Mesendoderm (in vitro differentiated cells): ENCODE results near the gene KRTAP10-4. TPM values are rescaled to one million over a fixed set of nuclear protein-coding genes. Genes with fewer than 3 reads are reported as not detected.
"Not testable (repeated sequence)": the region's sequence is repeated elsewhere in the genome, so short reads cannot be mapped to it uniquely, and the experiment has no call there.

Experiments
- DNase-seq: peaks from one replicate; pipeline ENCODE4 v3.0.0; 2013
- H2AK5ac ChIP-seq: 2 replicates; pipeline ENCODE4 v1.6.1; 2013; ENCODE audit warnings: low read length, inconsistent platforms
- H2BK120ac ChIP-seq: 2 replicates; pipeline ENCODE4 v1.6.1; 2013; ENCODE audit warnings: low read depth, mild to moderate bottlenecking, low read length, moderate library complexity, mixed read lengths
- H2BK15ac ChIP-seq: replicated peaks from 2 replicates; pipeline ENCODE4 v1.6.1; 2013; ENCODE audit warnings: low read depth, mild to moderate bottlenecking, moderate library complexity
- H2BK5ac ChIP-seq: 2 replicates; pipeline ENCODE4 v1.6.1; 2013; ENCODE audit warnings: low read length, inconsistent platforms
- H3K18ac ChIP-seq: 2 replicates; pipeline ENCODE4 v1.6.1; 2013; ENCODE audit warnings: mild to moderate bottlenecking, low read length, mixed read lengths
- H3K23ac ChIP-seq: one replicate; pipeline ENCODE4 v1.6.1; 2013; ENCODE audit warnings: low read length
- H3K27ac ChIP-seq: 2 replicates; pipeline ENCODE4 v1.5.1; 2013; ENCODE audit warnings: low read depth, mild to moderate bottlenecking, inconsistent platforms, low read length, moderate library complexity
- H3K27me3 ChIP-seq: 2 replicates; pipeline ENCODE4 v1.6.1; 2013; ENCODE audit warnings: low read length, control low read depth, mild to moderate bottlenecking, inconsistent platforms; ENCODE audit not compliant: insufficient read depth, poor library complexity
- H3K36me3 ChIP-seq: 2 replicates; pipeline ENCODE4 v1.6.1; 2013; ENCODE audit warnings: low read length, inconsistent platforms; ENCODE audit not compliant: control insufficient read depth, insufficient read depth
- H3K4ac ChIP-seq: one replicate; pipeline ENCODE4 v1.6.1; 2013; ENCODE audit warnings: low read depth, mild to moderate bottlenecking, low read length, moderate library complexity
- H3K4me1 ChIP-seq: 2 replicates; pipeline ENCODE4 v1.6.1; 2013; ENCODE audit warnings: low read depth, low read length, inconsistent platforms; ENCODE audit not compliant: control insufficient read depth
- H3K4me2 ChIP-seq: 2 replicates; pipeline ENCODE4 v1.6.1; 2013; ENCODE audit warnings: low read length
- H3K4me3 ChIP-seq: 2 replicates; pipeline ENCODE4 v1.5.1; 2013; ENCODE audit warnings: mild to moderate bottlenecking, low read length
- H3K56ac ChIP-seq: one replicate; pipeline ENCODE4 v1.6.1; 2013; ENCODE audit warnings: low read length
- H3K79me1 ChIP-seq: 2 replicates; pipeline ENCODE4 v1.6.1; 2013; ENCODE audit warnings: low read length, inconsistent platforms
- H3K79me2 ChIP-seq: 2 replicates; pipeline ENCODE4 v1.6.1; 2013; ENCODE audit warnings: mild to moderate bottlenecking, low read length; ENCODE audit not compliant: control insufficient read depth, insufficient read depth
- H3K9ac ChIP-seq: 2 replicates; pipeline ENCODE4 v1.6.1; 2013; ENCODE audit warnings: low read length, inconsistent platforms
- H4K5ac ChIP-seq: one replicate; pipeline ENCODE4 v1.6.1; 2013; ENCODE audit warnings: low read length
- H4K8ac ChIP-seq: one replicate; pipeline ENCODE4 v1.6.1; 2013; ENCODE audit warnings: low read depth, mild to moderate bottlenecking, control low read depth, low read length, moderate library complexity
- WGBS: extraction: QIAGEN DNeasy Blood & Tissue Kit; methylation state at CpG from one replicate; pipeline ENCODE4 v1.1.7; 2013; ENCODE audit warnings: low lambda C conversion rate, missing lambda C conversion rate; ENCODE audit not compliant: insufficient coverage; ENCODE audit errors: extremely low coverage; 5-methylcytosine and 5-hydroxymethylcytosine counted together
- polyA plus RNA-seq, 2 experiments: library from polyadenylated mRNA; stranded (reverse); fragments of 200-250 nt; gene quantifications; one replicate each; pipeline ENCODE4 v1.2.3, GENCODE V29; 2013

The KRTAP10-4 gene
- not detected for polyA plus RNA-seq (2013, experiment 1 of 2)
- 0.03 TPM for polyA plus RNA-seq (2013, experiment 2 of 2)

GRCh38 chr21:44573630-44574456 is at the start of gene KRTAP10-4:
Gene KRTAP10-4 (plus strand): TSS chr21:44573729. CDS start chr21:44573759, 30 bp downstream.
- WGBS, result no CpG with 5 or more reads among the region's 25 CpGs
- not testable (repeated sequence) for DNase-seq, H3K36me3 ChIP-seq

GRCh38 chr21:44524414-44525371 is 48.8 kb upstream of the KRTAP10-4 start:
- no peaks in the 10 kb centered on the region for H3K79me2 ChIP-seq
- H4K5ac ChIP-seq, result no peak overlapping the region
- H3K4me3 ChIP-seq, result no peak overlapping the region
- H3K9ac ChIP-seq, result no peak overlapping the region
- H3K4me2 ChIP-seq, result no peak overlapping the region
- no peak overlapping the region for H3K27ac ChIP-seq
- no peaks in the 10 kb centered on the region for H3K27me3 ChIP-seq
- no peak overlapping the region for H2BK5ac ChIP-seq
- H3K56ac ChIP-seq, result no peak overlapping the region
- no peak overlapping the region for H3K23ac ChIP-seq
- no peak overlapping the region for H4K8ac ChIP-seq
- peaks cover 4% of the 10 kb centered on the region for H3K36me3 ChIP-seq
- no peak overlapping the region for H2BK120ac ChIP-seq
- H2BK15ac ChIP-seq, result no peak overlapping the region
- H3K4me1 ChIP-seq, result no peaks in the 10 kb centered on the region
- no peaks in the 10 kb centered on the region for H3K79me1 ChIP-seq
- DNase-seq, result no peak
- no peak overlapping the region for H2AK5ac ChIP-seq
- WGBS, result no CpG with 5 or more reads among the region's 2 CpGs
- no peak overlapping the region for H3K18ac ChIP-seq
- no peak overlapping the region for H3K4ac ChIP-seq

More at GRCh38 chr21:44573630-44574456, at the start of gene KRTAP10-4:
- H3K27ac ChIP-seq, H4K8ac ChIP-seq, H4K5ac ChIP-seq, H3K79me1 ChIP-seq, H3K4me2 ChIP-seq, H3K79me2 ChIP-seq, H3K27me3 ChIP-seq, H3K4me3 ChIP-seq, H2BK15ac ChIP-seq, H3K23ac ChIP-seq, H2AK5ac ChIP-seq, H2BK120ac ChIP-seq, H3K56ac ChIP-seq, H2BK5ac ChIP-seq, H3K4me1 ChIP-seq, H3K18ac ChIP-seq, H3K4ac ChIP-seq, H3K9ac ChIP-seq: not testable (repeated sequence)

- Histone ChIP-seq H3K79me1 (no peaks in the 10 kb centered on the region), H3K9ac (no peak overlapping the region), H4K5ac (no peak overlapping the region), H3K56ac (no peak overlapping the region), H3K4me3 (no peak overlapping the region), H3K27me3 (no peaks in the 10 kb centered on the region), H2BK15ac (no peak overlapping the region), H3K18ac (no peak overlapping the region), H3K27ac (no peak overlapping the region), H2BK5ac (no peak overlapping the region), H2AK5ac (no peak overlapping the region), H3K4ac (no peak overlapping the region), H4K8ac (no peak overlapping the region), H3K79me2 (no peaks in the 10 kb centered on the region), H2BK120ac (no peak overlapping the region), H3K23ac (no peak overlapping the region), H3K36me3 (peaks cover 4% of the 10 kb centered on the region), H3K4me1 (no peaks in the 10 kb centered on the region), H3K4me2 (no peak overlapping the region)
- WGBS, result no CpG with 5 or more reads among the region's 20 CpGs
- no peak for DNase-seq
Observed at GRCh38 chr21:44525391-44526095, 48.0 kb upstream of the KRTAP10-4 start.

- no peak overlapping the region for H2BK15ac ChIP-seq
- H3K79me1 ChIP-seq, result no peaks in the 10 kb centered on the region
- no peak overlapping the region for H3K4me3 ChIP-seq
- H3K36me3 ChIP-seq, result peaks cover 4% of the 10 kb centered on the region
- no peak for DNase-seq
- no peak overlapping the region for H3K4ac ChIP-seq
- H3K4me2 ChIP-seq, result no peak overlapping the region
- no peaks in the 10 kb centered on the region for H3K79me2 ChIP-seq
- H3K18ac ChIP-seq, result no peak overlapping the region
- H3K4me1 ChIP-seq, result no peaks in the 10 kb centered on the region
- H3K27me3 ChIP-seq, result no peaks in the 10 kb centered on the region
- no peak overlapping the region for H2BK120ac ChIP-seq
- no CpG with 5 or more reads among the region's 12 CpGs for WGBS
- no peak overlapping the region for H3K27ac ChIP-seq
- H2AK5ac ChIP-seq, result no peak overlapping the region
- no peak overlapping the region for H3K23ac ChIP-seq
- H3K9ac ChIP-seq, result no peak overlapping the region
- no peak overlapping the region for H2BK5ac ChIP-seq
- no peak overlapping the region for H4K5ac ChIP-seq
- H3K56ac ChIP-seq, result no peak overlapping the region
- no peak overlapping the region for H4K8ac ChIP-seq
Observed at GRCh38 chr21:44526096-44526997, 47.2 kb upstream of the KRTAP10-4 start.
